Measurements from ENCODE around the gene DNAH11.

Gene DNAH11

DNA sequence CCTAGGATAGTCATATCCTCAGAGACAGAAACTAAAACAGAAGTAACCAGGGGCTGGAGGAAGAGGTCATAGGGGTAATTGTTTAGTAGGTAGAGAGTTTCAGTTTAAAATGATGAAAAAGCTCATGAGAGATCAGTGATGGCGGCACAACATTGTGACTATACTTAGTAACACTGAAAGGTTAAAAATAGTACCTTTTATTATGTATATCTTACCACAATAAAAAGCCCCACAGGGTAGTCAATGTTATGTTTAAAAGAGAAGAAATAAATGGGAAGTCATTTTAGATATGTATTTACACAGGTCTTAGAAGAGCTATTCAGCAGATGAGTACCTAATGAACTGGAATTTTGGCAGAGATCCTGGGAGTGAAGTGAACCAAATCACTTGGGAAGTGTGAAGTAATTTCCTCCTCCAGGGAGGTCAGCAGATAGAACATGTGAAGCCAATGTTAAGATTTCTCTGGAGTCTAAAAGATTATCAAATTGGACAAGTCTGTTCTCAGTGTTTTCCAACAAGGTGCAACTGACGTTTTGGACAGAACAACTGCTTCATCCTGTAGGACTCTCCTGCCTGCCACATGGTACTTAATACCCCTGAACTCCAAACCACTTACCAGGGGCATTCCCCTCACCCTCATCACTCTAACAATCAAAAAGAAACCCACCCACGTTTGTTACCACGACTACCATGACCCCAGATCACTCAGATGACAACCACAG lies 396.5 kb downstream of the DNAH11 start:
- no peak for DNase-seq

DNA sequence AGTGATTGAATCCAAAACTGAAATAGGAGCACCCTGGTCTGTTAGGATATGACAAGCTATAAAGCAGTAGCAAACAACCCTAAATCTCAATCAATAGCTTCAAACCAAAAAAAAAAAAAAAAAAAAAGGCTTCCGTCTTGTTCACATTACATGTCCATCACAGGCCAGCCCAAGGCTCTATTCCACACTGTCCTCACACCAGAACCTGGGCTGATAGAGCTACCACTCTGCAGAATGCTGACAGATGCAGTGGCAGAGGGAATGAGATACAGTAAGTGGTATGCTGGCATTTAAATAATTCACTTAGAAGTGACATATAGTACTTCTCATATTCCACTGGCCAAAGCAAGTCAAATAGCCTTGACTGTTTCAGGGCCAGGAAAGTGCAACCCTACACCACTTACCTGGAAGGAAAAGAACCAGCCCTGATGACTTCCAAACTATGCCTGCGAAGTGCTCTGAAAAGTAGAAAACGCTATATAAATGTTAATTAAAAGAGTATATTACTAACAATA lies 397.1 kb downstream of the DNAH11 start:
- no peak for DNase-seq

DNA sequence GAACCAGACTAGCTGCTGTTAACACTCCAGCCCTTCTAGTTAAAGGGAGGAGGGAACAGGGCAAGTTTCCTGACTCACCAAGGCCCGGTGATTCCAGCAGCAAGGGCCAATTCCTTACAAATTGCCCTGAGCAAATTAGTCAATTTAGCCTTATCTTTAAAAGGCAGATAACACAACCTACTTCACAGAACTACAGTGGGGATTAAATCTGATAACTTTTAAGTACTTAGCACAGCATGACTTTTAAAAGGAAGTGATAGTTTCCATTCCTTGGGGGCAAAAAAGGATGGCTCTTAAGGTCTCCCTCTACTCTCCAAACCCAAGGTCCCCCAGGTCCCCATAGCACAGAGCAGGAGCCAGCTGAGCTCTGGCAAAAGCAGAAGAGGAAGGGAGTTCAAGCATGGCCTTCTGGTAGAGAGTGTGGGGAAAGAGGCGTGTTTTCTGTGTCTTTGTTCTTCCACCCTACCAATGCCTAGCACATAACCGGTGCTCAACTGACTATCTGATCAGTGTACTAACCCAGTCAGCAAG lies 398.8 kb downstream of the DNAH11 start:
- peak; percentile 27 for DNase-seq

DNA sequence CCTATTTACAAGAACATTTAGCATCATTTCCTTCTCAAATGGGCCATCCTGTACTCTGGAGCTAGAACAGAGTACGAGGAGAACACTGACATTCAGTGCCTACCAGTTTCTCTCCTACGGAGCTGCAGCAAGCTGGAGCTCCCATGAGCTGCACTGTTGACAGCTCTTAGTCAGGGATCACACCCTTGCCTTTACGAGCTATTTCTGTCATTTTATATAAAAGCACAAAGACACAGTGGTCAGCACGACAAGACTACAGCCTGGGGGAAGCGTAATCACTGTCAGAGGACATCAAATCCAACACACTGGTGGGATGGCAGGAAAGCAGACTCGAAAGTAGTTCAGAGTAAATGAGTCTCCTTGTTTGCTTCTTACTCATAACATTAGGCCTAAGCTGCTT lies 400.1 kb downstream of the DNAH11 start:
- no peak for DNase-seq

DNA sequence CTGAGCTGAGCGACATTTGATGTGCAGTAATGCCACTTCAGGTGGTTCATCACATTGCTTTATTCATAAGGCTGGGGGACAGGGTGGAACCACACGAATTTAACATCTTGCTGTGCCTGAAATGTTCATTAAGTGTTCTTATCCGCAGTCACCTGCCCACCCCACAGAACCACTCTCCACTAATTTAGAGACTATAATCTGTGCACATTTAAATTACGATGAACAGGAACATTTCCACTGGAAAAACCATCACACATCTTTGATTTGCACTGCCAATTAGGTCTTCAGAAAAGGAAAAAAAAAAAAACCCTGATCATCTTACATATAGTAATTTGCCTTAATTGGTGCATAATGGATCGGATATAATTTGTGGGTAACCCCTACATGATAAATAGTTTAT lies 400.6 kb downstream of the DNAH11 start:
- no peak for DNase-seq

DNA sequence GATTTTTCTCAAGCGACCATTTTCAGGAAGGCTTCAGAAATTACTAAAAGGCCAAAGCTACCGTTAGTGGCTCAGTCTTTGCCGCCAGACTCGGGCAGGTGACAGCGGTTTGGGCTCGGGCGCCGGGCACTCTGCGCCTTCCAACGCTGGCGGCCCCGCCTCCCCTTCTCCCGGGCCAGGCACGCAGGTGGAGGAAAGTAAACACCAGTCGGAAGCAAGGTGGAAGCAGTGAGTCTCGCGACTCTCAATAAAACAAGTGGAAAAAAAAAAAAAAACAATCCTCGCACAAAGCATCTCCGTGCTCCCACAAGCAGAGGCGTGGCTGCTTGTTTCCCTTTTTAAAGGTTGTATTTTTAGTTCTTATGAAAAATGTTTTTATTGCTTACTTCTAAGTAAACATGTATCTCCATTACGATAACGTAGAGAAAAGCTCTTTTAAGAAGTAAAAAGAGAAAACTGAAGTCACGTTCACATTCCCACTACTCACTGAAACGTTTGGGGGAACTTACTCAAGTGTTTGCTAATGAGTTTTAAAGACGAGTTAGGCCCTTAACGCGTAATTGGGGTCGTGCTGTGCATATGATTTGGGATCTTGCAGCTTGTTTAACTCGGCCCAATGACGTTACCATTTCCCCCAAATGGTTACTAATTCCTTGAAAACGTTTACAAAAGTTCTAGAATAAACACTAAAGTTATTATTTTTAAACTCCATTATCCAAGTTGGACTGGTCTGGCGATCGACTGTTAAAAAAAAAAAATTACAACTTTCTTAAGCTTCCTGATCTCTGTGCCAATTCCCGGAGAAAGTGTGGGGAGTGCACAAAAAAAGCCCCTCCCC lies 402.0 kb downstream of the DNAH11 start:
- peak; percentile 26 for DNase-seq

DNA sequence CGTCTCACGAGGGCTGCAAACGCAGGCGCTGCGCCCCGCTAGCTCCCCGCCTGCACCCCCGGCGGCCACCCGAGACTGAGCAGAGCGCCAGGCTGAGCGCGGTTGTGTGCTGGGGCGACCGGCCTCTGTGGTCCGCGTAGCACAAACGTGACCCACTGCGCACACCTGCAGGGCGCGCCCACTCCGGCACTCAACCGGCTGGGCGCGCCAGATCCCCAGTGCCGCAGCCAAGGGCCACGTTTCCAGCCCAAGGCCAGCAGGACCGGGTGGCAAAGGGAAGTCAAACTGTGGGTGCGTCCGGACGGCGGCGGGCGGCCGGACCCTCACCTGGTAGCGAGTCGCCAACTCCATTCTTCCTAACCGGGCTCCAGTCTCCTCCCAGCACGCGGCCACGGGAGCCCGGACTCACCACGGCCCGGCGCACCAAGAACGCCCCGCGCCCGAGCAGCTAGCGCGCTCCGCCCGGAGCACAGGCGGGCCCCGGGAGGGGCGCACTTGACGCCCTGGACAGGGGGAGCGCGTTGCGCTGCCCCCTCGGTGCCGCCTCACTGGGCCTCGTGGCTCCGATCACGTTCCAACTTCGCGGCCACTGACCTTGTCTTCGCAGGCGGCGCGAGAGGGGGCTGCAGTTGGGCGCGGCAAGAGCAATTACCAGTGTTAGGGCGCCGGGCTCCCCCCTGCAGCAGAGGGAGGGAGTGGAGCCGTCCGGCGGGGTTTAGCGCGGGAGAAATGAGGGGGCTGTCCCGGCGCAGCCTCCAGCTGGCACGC lies 402.8 kb downstream of the DNAH11 start, which contains the start of gene CDCA7L:
TSS of gene CDCA7L (minus strand) at position 446 of the 768 bp plus-strand sequence. CDS start at position 351, 95 bp downstream.
- DNase-seq = peak; percentile 80

DNA sequence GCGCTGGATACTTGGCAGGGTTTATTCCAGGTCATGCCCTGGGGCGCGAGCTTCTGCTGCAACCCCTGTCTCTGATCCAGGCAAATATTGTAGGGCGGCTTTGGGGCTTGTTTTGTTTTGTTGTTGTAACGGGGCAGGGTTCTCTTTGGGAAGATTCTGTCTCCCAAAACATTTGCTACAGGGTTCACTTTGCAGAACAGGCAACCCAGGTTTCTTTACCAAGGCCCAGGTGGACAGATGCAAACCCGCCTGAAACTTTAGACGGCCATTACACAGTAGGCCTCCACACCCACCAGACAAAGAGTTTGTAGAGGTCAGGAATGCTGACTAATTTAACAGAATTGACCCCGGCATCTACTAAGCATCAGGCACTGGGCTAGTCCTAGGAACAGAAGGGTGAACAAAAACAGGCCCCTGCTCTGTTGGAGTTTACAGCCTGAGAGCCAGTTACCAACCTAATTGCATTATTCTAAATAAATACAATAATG lies 403.4 kb downstream of the DNAH11 start:
- DNase-seq = no peak

DNA sequence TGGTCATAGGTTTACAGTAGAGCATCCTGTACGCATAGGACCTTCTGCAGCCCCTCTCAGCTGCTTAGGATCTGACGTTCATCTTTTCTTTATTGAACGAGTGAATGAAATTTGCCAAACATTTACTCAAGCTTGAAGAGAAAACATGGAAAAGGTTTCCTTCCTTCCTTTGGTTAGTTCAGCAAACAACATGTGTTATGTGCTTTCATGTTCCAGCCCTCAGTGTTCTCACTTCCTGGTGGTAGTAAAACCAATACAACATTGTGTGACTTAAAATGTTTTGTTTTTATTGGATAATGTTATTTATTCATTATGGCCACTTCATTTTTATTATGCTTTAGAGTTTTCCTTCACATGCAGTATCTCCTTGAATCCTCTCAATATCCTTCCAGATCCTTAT lies 404.2 kb downstream of the DNAH11 start:
- DNase-seq = no peak

DNA sequence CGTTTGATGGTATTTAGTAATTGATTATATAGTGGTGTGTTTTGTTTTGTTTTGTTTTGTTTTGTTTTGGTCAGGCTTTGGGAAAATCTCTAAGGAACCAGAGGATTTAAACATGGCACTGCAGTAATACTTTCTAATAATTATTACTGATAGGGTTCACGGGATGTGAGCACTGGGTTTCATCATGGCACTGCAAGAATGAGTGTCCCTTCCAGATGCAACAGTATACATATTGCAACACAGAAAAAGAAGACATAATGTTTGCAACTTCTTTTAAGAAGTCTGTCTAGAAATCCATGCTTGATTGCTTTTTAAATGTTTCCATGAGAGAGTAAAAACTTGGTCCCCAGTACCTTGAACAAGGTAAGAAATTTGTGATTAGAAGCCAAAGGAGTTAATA lies 405.1 kb downstream of the DNAH11 start:
- no peak for DNase-seq

DNA sequence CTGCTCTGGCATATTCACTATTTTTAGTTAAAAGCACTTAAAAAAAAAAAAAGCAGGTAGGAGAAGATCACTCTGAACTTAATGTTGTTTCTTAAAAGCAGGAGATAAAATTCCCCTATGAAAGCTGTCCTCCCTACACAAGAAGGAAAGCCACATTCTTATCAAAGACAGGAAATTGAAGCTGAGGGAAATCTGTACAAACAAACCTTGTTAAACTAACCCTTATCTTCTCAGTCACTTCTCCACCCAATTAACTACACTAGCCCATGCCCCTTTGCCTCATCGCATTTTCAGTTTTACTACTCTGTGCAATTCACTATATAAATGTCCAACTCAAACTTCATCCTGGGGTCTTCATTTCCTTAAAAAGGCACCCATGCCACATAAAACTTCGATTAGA lies 405.5 kb downstream of the DNAH11 start:
- DNase-seq = no peak

DNA sequence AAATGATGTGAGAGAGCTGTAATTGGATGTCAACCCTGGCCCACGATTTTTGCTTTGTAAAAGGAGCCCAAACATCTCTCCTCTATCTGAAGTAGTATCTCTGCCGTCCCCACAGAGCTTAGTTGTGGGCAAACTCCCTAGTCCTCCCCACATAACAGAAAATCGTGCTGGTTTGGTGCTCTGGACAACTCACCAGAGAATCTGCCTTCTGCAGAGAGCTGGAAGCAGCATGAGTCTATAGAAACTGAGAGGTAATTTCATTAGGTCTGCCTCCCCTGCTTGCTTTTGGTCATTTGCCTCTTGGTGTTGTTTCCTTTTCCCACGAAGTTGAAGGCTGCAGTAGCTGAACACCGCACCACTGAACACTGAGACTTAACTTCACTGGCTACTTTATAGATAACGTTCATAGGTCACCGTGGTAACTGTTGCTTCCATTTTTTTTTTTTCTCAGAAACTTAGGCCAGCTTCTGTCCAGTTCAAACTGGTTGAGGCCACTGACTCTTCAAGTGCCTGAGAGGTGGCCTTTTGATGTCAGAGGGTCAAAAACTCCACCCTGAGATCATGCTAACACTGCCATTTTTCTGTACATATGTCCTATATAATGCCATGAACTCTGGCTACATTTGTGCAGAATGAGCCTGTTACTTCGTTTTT lies 406.2 kb downstream of the DNAH11 start:
- DNase-seq = no peak
